Upper lobe of right lung (tissue), 1 donor: ENCODE measurements around the gene RALY. TPM values are rescaled to one million over a fixed set of nuclear protein-coding genes. Genes with fewer than 3 reads are reported as not detected.

Source experiments
- ATAC-seq: fragments of 200-7000 bp; cut with Tn5 transposase; one replicate; pipeline ENCODE4 v1.9.1; 2020; ENCODE audit warnings: mild to moderate bottlenecking, moderate library complexity
- DNase-seq: peaks from one replicate; pipeline ENCODE4 v3.0.0-alpha.2; 2020
- H3K27ac ChIP-seq: fragments of 200-600 bp; one replicate; pipeline ENCODE4 v1.8.0; 2022
- H3K27me3 ChIP-seq: fragments of 200-600 bp; one replicate; pipeline ENCODE4 v1.8.0; 2022; ENCODE audit warnings: mild to moderate bottlenecking
- H3K36me3 ChIP-seq: fragments of 200-600 bp; one replicate; pipeline ENCODE4 v1.8.0; 2022
- H3K4me1 ChIP-seq: fragments of 200-600 bp; one replicate; pipeline ENCODE4 v1.8.0; 2022
- H3K4me3 ChIP-seq: fragments of 200-600 bp; one replicate; pipeline ENCODE4 v1.8.0; 2022; ENCODE audit warnings: mild to moderate bottlenecking
- H3K9me3 ChIP-seq: fragments of 200-600 bp; one replicate; pipeline ENCODE4 v1.8.0; 2022
- intact Hi-C: fragments of 100-400 bp; cut with DNase I; formaldehyde crosslinking; loops from one replicate; pipeline ENCODE4 v1.11.0; 2022
- total RNA-seq: library from RNA; stranded (reverse); fragmentation: NEBNext Ultra II Directional; extraction: Animal tissue kit (Norgen Biotek cat#: 25700); gene quantifications from one replicate; pipeline ENCODE4 v1.2.1, GENCODE V29; 2021
- TF ChIP-seq, protein P1 (sequence below): fragments of 200-600 bp; IDR thresholded peaks from one replicate; pipeline ENCODE4 v1.8.0; 2022; ENCODE audit warnings: antibody characterized with exemption
- donor health status: DM: no; HTN: yes; CAD: no; lungs with severe emphysema.

RALY gene
- total RNA-seq, 1 donor from 2014 or later, result 130 TPM

DNA sequence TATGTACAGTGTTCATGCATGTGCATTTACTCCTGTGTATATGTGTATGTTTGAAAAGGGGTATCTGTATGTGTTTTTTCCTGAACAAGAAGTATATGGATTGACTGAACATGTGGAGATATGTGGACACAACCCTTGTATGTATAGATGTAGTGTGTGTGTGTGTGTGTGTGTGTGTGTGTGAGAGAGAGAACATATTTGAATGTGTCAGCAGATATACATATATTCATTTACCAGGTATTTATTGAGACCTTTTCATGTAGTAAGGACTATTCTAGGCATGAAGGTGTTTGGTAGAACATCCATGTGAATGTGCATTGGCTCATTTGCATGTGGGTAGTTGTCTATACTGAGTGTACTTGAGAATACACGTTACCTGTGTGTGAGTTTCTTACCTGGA lies 79.1 kb downstream of the RALY start:
- Histone ChIP-seq H3K4me3 (no peak overlapping the region), H3K4me1 (peaks cover 5% of the 10 kb centered on the region), H3K9me3 (no peaks in the 10 kb centered on the region), H3K27me3 (no peaks in the 10 kb centered on the region), H3K36me3 (peaks cover 41% of the 10 kb centered on the region), H3K27ac (no peak overlapping the region)
- no peak for ATAC-seq
- intact Hi-C loops, result loop anchor here (5.0 to 10.0 kb wide), 2 partner anchors 138 to 210 kb away; no protein-coding TSS in a partner anchor
- TF ChIP-seq, protein P1, sequence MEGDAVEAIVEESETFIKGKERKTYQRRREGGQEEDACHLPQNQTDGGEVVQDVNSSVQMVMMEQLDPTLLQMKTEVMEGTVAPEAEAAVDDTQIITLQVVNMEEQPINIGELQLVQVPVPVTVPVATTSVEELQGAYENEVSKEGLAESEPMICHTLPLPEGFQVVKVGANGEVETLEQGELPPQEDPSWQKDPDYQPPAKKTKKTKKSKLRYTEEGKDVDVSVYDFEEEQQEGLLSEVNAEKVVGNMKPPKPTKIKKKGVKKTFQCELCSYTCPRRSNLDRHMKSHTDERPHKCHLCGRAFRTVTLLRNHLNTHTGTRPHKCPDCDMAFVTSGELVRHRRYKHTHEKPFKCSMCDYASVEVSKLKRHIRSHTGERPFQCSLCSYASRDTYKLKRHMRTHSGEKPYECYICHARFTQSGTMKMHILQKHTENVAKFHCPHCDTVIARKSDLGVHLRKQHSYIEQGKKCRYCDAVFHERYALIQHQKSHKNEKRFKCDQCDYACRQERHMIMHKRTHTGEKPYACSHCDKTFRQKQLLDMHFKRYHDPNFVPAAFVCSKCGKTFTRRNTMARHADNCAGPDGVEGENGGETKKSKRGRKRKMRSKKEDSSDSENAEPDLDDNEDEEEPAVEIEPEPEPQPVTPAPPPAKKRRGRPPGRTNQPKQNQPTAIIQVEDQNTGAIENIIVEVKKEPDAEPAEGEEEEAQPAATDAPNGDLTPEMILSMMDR, result no peak
- DNase-seq, result no peak

DNA sequence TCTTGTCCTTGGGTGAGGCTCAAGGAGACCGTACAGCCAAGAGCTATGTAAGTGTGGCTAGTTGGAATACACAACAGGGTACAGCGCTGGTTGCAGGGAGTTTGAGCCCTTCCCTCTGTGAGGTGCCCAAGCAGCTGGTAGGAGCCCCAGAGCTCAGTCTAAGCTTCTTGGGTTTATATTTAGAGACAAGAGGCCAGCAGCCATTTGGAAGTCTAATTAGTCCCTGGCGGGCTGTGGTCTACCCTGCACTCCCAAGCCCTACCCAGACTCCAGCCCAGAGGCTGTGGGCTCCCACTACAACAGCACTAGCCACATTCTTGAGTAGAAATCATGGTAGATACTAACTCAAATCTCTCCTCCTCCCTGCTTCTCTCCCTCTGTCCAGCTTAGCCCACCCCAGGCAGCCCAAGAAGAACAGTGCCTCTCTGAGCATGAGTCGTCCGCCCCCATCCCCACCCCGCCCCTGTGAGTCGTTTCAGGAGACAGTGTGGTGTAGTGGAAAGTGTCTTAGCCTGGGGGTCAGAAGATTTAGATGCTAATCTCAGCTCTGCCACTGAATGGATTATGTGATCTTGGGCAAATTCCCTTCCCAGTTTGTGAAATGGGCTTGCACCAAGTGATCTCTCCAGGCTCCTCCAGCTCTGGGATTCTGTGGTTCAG lies 80.5 kb downstream of the RALY start:
- DNase-seq (no peak), ATAC-seq (no peak)
- no peaks in the 10 kb centered on the region for H3K27me3 ChIP-seq
- H3K4me3 ChIP-seq, result no peak overlapping the region
- TF ChIP-seq, protein P1, result no peak
- no peak overlapping the region for H3K27ac ChIP-seq
- peaks cover 54% of the 10 kb centered on the region for H3K36me3 ChIP-seq
- intact Hi-C loops, result loop anchor here (5.0 to 10.0 kb wide), 2 partner anchors 139 to 212 kb away; no protein-coding TSS in a partner anchor
- peaks cover 5% of the 10 kb centered on the region for H3K4me1 ChIP-seq
- no peaks in the 10 kb centered on the region for H3K9me3 ChIP-seq

DNA sequence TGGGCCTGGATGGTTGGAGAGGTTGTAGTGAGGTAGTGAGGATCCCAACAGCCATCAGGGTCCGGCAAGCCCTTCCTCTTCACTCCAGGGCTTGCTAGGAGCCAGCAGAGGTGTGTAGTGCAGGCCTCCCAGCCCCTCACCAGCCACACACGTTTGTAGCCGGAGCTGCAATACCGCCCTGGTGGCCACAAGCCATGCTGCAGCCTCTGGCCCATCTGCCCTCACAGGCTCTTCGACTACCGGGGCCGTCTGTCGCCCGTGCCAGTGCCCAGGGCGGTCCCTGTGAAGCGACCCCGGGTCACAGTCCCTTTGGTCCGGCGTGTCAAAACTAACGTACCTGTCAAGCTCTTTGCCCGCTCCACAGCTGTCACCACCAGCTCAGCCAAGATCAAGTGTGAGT lies 81.9 kb downstream of the RALY start:
- no peak overlapping the region for H3K4me3 ChIP-seq
- TF ChIP-seq, protein P1, result no peak
- intact Hi-C loops, result loop anchor here (10.0 kb wide), 1 partner anchor 141 kb away; no protein-coding TSS in a partner anchor

DNA sequence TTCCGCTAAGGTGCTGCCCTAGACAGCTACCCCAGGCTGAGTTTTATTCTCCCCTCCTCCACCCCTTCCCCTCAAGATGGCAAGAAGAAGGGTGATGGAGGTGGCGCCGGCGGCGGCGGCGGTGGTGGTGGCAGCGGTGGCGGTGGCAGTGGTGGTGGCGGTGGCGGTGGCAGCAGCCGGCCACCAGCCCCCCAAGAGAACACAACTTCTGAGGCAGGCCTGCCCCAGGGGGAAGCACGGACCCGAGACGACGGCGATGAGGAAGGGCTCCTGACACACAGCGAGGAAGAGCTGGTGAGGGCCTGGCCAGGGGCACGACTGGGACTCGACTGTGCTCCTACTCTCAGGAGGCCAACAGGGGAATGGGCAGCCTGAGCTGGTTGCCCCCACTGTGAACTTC lies 83.2 kb downstream of the RALY start:
- H3K9me3 ChIP-seq, result no peaks in the 10 kb centered on the region
- intact Hi-C loops, result loop anchor here (10.0 kb wide), 1 partner anchor 142 kb away; no protein-coding TSS in a partner anchor
- H3K4me1 ChIP-seq, result no peaks in the 10 kb centered on the region
- no peak overlapping the region for H3K4me3 ChIP-seq
- H3K36me3 ChIP-seq, result peaks cover 78% of the 10 kb centered on the region
- DNase-seq, result no peak
- TF ChIP-seq, protein P1, result no peak
- no peaks in the 10 kb centered on the region for H3K27me3 ChIP-seq
- ATAC-seq, result no peak
- H3K27ac ChIP-seq, result no peak overlapping the region

More for the DNA sequence above, 81.9 kb downstream of the RALY start:
- no peaks in the 10 kb centered on the region for H3K27me3 ChIP-seq
- no peaks in the 10 kb centered on the region for H3K4me1 ChIP-seq
- H3K9me3 ChIP-seq, result no peaks in the 10 kb centered on the region
- DNase-seq (no peak), ATAC-seq (no peak)
- H3K27ac ChIP-seq, result no peak overlapping the region
- peaks cover 67% of the 10 kb centered on the region for H3K36me3 ChIP-seq

DNA sequence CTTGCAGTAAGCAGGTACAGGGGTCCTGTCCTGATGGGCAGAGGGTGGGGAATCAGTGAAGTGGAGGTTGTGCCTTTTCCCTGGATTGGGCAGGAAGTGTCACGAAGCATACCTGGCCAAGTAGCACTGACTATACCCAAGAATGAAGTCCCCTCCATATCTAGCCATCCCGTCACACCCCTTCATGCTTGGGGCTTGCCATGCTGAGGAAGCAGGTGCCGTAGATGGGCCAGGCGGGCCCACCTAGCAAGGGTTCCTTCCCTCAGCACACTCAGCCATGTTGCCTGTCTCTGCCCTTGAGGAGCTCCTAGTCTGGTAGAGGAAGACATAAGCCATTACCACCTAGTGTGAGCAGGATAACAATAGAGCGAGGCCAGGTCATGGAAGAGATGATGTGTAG lies 84.8 kb downstream of the RALY start:
- Histone ChIP-seq H3K4me1 (peaks cover 14% of the 10 kb centered on the region), H3K4me3 (no peak overlapping the region), H3K9me3 (no peaks in the 10 kb centered on the region), H3K27me3 (no peaks in the 10 kb centered on the region), H3K27ac (no peak overlapping the region), H3K36me3 (peaks cover 79% of the 10 kb centered on the region)
- TF ChIP-seq, protein P1, result no peak
- intact Hi-C loops, result loop anchor here (10.0 kb wide), 1 partner anchor 144 kb away; no protein-coding TSS in a partner anchor
- ATAC-seq (no peak), DNase-seq (no peak)
